GM19193 (cell line): ENCODE results near the gene SCTR.

Experiments used
- POLR2A ChIP-seq: IDR thresholded peaks from 4 replicates; pipeline ENCODE4 v1.6.1; 2011; ENCODE audit not compliant: insufficient read depth, insufficient read length; ENCODE audit errors: extremely low read depth

The SCTR gene

DNA sequence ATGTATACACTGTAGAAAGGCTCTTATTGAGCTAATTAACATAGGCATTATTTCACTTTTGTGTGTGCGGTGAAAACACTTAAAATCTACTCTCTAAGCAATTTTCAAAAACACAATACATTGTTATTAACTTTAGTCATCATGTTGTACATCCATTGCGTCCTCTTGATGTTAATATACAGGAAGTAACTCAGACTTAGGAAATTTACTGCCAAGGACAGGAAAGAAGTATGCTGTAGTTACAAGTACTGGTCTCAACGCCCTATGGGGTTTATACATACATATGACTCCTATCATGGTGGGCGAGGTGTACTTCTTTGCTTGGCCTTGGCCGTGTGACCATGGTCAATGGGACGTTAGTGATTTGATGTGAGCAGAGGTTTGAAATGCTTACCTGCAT, 15.5 kb downstream of the SCTR start:
- TF ChIP-seq POLR2A: no peak

DNA sequence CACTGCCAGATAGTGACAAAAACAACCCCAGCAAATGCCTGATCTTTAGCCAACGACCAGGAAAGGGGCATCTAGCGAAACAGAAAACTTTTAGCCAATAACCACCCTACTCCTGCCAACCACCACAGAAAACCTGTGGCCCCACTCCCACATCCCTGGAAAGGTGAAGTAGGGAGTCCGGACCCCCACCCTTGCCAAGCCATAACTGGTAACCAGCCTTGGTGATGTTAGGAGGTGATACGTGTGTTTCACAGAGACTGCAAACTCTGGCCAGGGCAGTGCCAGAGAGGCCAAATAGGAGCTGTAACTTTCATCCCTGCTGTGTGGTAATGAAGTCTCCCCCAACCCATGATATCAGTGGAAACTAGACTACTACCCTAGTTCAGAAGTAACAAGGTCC, 27.6 kb downstream of the SCTR start:
- TF ChIP-seq POLR2A: no peak

DNA sequence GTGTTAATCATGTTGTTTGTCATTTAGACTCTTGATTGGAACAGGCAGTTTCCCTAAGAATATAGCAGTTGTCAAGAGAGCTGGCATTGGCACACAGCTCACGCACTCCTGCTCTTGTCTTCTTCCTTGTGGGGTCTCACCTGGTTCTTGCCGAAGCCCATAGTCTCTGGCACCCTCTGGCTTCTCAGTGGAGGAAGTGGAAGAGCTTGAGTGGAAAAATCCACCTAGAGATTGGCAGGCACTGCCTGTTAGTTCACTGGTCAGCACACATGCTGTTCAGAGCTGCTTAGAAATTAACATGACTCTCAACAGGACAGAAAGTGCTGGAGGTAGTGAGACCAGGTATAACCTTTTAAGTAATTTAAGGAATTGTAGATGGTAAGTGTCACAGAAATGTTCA, 28.3 kb downstream of the SCTR start:
- TF ChIP-seq POLR2A: no peak

DNA sequence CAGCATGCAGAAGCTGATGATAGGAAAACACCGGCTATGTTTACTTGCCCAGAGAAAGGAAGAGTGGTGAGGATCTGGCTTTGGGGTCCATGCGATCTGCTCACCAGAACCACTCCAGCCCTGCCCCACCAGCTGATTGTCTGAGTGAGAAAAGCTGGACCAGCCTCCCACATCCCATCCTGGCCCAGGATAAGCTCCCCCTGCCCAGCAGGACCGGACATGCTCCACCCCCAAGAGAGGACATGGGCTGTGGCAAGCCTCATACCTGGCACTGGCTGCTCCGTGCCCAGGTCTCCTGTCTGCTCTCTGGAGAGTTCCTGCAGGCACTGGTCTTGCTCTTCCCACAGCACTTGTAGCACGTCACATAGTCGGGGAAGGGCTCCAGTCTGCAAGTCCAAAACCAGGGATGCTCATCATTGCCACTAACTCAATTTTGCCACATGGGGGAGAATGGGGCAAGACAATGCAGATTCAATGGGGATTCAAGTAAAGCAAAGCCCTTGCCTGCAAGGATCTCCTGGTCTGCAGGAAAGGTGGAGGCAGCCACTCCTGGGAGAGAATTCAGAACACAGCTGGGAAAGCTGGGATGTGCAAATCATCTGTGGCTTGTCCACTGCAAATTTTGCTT, 30.0 kb downstream of the SCTR start:
- no peak for TF ChIP-seq POLR2A

DNA sequence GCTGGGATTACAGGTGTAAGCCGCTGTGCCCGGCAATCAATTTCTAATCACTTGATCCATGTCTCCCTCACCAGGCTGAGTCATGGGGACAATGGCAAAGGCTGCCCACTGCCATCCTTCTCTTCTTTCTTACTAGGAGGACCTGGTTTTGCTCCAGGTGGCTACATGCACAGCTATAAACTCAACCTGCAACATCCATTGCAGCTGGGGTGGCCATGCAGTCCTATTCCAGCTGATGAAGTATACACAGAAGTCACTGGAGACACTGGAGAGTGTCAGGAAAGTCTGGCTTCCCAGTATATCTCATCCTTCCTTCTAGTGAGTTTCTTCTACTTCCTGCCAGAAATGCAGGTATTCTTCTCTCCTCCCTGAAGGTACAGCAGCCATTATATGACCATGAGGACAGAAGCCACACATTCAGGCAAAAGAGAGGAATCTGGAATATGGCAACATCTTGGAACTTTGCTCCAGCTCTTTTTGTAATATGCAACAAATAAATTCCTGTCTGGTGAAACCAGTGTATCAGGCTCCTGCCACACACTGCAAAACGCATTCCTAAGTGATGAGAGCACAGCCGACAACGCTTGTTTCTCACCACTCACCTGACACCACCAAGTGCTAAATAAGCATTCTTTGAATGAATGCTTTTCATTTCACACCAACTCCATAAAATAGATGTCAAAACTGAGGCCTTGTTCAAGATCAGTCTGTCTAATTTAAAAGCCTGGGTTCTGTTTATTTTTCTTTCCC, 32.3 kb downstream of the SCTR start:
- no peak for TF ChIP-seq POLR2A

DNA sequence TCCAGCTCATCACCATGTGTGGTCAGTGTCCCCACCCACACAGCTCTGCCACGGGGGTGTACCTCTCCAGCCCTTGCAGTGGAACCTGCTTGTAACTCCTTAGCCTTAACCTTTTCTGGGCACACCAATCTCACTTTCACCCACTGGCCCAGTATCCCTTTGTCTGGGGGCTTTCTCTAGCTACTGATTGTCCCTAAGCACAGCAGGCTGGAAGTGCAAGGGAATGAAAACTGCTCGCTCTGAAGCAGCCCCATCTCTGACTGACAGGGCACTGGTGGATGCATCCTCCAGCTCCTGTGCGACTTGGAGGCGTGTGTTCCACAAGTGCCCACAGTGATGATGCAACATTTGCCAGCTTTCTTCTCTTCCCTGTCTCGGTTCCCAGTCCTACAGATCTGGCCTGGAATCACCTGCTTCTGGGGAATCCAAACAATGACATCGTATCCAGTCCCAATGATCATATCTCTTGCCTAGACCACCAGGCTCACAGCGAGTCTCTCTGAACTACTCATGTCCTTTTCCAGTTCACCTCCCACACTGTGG, 33.6 kb downstream of the SCTR start:
- TF ChIP-seq POLR2A: no peak

DNA sequence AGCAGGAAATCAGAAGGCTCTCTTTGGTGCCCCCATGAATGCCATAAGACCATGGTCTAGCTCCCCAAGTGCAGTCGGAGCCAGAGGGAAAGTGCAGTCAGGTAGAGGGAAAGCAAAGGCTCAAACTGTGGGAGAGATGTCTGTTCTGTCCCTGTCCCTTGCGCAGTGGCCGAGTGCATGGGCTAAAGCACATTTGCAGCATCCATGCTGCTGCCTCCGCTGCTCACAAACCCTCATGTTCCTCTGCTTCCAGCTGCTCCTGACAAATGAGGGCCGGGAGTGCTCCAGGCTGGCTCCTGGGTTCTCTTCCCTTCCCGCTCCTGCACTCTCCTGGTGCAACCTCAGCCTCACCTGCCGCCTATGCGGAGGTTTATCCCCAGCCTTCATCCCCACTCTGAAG, 34.2 kb downstream of the SCTR start:
- no peak for TF ChIP-seq POLR2A

DNA sequence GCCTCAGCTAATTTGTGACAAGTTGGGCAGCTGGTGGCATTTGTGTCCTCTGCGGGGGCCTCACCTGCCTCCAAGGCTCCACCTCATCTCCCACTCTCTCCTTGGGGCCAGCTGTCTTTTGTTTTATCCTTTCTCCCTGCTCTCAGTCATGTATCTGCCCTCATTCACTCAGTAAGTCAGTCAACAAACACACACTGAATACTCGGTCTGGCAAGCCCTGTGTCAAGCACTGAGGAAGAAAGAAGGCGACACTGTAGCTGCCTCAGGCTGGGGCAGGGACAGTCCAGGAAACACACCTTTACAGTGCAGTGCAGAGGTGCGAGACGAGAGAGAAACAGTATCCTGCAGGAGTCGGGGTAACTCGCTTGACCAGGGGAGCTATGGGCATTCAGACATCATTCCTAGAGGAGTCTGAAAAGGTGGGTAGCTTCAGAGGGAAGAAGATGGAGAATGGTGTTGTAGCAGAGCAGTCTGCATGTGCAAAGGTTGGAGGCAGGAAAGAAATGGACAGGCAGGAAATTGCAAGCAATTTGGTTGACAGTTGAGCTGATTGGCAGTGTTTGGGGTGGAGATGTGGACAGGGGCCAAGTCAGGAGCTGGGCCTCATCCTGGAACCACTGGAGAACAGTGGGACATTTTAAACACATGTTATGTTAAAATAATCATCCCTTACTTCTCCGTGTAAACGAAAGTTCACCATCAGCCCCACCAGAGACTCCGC, 34.9 kb downstream of the SCTR start:
- no peak for TF ChIP-seq POLR2A

DNA sequence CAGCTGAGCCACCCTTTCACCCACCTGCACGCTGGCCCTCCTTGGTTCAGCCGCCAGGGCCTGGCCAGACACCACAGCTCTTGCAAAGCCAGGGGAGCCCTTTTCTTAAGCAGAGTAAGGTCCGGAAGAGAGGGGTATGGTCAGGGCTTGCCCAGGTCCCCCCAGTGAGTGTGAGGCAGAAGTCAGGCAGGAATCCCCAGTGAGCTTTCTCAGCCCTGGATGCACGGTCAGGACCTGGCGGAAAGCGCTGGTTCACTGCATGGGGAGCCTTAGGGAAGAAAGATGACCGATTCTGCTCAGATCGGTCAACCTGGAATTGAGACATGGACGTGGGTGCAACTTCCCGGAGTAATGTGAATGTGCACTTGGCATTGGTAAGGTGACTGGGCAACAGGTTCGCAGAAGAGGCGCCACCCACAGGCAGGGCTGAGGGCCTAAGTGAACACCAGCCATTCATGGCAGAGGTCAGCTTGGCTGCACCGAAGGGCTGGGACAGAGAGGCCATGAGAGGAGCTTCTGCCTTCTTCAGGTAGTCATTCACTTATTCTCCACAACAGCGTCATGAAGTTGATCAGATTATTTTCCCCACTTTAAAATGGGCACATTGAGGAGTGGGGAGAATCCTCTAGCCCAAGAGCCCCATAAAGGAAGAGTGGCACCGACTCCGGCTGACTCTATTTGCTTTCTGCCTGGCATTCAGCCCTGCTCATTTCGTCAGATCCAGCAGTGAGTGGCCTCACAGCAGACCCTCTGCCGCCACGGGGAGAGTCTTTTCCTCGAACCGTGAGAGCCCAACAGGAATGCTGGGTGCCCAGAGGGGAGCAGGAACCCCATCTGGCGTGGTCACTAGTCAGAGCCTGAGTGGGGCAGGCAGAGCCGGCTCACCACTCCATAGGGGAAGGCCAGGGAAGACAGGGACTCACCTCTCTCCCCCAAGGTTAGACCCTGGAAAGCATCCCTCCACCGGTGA, 35.8 kb downstream of the SCTR start:
- TF ChIP-seq POLR2A: no peak

DNA sequence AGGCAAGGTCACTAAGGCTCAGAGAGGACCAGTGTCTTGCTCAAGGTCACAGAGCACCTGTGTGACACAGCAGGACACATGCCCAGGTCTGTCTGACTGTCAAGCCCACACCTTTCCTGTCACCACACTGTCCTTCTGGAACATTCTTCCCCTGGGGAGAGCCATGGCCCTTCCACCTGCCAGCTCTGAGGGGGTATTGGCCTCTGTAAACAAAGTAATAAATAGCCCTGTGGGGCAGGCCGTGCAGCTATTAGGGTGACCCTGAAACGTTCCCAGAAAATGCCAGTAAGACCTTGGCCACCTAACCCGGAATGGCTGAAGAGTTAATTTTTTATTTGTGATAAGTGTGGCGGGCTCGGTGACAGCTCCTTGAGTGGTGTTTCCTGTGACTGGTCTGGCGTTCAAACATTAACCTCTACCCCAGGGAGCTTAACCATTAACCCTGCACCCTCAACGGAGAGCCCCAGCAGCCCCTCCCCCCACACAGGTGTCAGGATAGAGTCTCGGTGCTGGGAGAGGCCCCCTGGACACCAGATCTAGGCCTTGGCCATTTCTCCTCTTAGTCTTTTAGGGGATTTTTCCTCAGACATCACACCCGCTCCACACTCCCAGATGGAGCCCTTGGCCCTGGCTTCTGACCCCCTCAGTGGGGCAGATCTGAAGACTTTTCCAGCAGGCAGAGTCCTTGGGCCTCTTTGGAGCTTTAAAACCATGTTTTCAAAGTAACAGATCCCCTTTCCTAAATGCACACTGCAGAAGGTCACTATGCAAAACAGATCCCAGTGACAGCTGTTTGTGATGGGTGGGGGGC, 36.6 kb downstream of the SCTR start:
- no peak for TF ChIP-seq POLR2A

DNA sequence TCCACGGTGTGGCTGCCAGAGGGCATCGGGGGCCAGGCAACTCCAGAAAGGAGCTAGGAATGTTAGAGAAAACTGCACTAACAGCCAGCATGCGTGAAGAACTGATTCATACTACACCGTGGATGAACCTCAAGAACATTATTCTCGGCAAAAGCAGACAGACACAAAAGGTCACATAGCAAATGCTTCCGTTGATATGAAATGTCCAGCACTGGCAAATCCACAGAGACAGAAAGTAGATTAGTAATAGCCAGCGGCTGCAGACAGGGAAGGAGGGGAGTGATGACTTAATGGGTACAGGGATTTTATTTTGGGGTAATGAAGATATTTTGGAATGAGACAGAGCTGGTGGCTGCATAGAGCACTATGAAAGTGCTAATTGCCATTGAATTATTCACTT, 37.4 kb downstream of the SCTR start:
- no peak for TF ChIP-seq POLR2A

DNA sequence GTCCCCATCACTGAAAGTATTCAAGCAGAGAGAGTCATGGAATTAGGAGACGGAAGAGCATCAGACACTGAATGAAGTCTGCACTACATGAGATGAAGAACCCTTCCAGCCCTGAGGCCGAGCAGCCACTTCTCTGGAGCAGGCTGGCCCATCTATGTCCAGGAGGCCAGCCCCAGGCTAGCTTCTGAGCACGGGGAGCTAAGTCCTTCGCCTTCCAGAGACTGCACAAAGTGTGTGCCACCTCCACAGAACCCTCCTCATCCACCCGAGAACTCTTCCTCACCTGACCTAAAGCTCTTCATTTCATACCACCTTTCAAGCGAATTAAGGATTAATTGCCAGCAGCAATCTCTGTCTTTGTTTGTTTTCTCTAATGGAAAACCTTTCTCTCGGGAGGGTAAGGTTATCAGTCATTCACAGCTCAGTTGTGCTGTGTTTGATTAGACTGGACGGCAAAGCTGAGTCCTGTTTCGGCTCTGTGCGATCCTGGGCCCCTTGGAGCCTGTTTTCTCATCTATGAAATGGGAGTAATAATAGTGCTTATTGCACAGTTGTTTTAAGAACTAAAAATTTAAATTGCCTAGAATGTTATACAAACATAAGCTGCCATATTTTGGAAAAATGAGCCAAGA, 38.0 kb downstream of the SCTR start:
- TF ChIP-seq POLR2A: no peak
